ENCODE measurements around the gene MAN1C1. TPM values are rescaled to one million over a fixed set of nuclear protein-coding genes. Genes with fewer than 3 reads are reported as not detected.

The MAN1C1 gene
- total and polyA plus RNA-seq, 2 donors from 2014 or later: 31.7 to 65.5 TPM

- Histone ChIP-seq H3K27me3 (ENCODE audit: control insufficient read depth, insufficient read depth, low read length) (no peaks in the 10 kb centered on the region), H3K9ac (ENCODE audit: low read length in 3 of 3) (no peak overlapping the region), H3K36me3 (ENCODE audit: control insufficient read depth in 2 of 3, insufficient read depth in 3 of 3, low read length in 3 of 3) (no peaks in the 10 kb centered on the region), H3K4me1 (ENCODE audit: control insufficient read depth in 2 of 3, insufficient read depth in 2 of 3, low read depth in 1 of 3, low read length in 3 of 3) (peaks cover 0 to 5% (median 5%) of the 10 kb centered on the region in 3 donors), H3K27ac (ENCODE audit: low read depth in 2 of 2, low read length in 2 of 2) (no peak overlapping the region), H3K9me3 (ENCODE audit: control insufficient read depth in 2 of 3, insufficient read depth in 1 of 3, low read length in 3 of 3) (no peaks in the 10 kb centered on the region), H3K4me3 (ENCODE audit: low read length in 3 of 3) (no peak overlapping the region)
- intact Hi-C loops (cut with DNase I): no loop called here
- no peak for FAIRE-seq
- DNase-seq: no peak
- no peak for TF ChIP-seq CTCF (IDR thresholded peaks at IDR 0.05; ENCODE audit: borderline replicate concordance, extremely low read depth, insufficient read depth)
These were observed 62.6 kb downstream of the MAN1C1 start for GRCh38 chr1:25679171-25679570.

GRCh38 chr1:25680701-25681100, 64.1 kb downstream of the MAN1C1 start:
- H3K4me1 ChIP-seq (ENCODE audit: control insufficient read depth in 2 of 3, insufficient read depth in 2 of 3, low read depth in 1 of 3, low read length in 3 of 3): peaks cover 0 to 10% (median 5%) of the 10 kb centered on the region in 3 donors
- FAIRE-seq: no peak
- no peaks in the 10 kb centered on the region for H3K9me3 ChIP-seq (ENCODE audit: control insufficient read depth in 2 of 3, insufficient read depth in 1 of 3, low read length in 3 of 3)
- no peak overlapping the region for H3K9ac ChIP-seq (ENCODE audit: low read length in 3 of 3)
- intact Hi-C loops (cut with DNase I): no loop called here
- no peaks in the 10 kb centered on the region for H3K27me3 ChIP-seq (ENCODE audit: control insufficient read depth, insufficient read depth, low read length)
- no peak overlapping the region for H3K4me3 ChIP-seq (ENCODE audit: low read length in 3 of 3)
- H3K27ac ChIP-seq (ENCODE audit: low read depth in 2 of 2, low read length in 2 of 2): no peak overlapping the region
- no peaks in the 10 kb centered on the region for H3K36me3 ChIP-seq (ENCODE audit: control insufficient read depth in 2 of 3, insufficient read depth in 3 of 3, low read length in 3 of 3)
- no peak for TF ChIP-seq CTCF (IDR thresholded peaks at IDR 0.05; ENCODE audit: borderline replicate concordance, extremely low read depth, insufficient read depth)
- DNase-seq: no peak

GRCh38 chr1:25682059-25682601, 65.5 kb downstream of the MAN1C1 start:
- intact Hi-C loops (cut with DNase I): no loop called here
- DNase-seq (no peak), FAIRE-seq (no peak)
- no peaks in the 10 kb centered on the region for H3K27me3 ChIP-seq (ENCODE audit: control insufficient read depth, insufficient read depth, low read length)
- no peak for TF ChIP-seq CTCF (IDR thresholded peaks at IDR 0.05; ENCODE audit: borderline replicate concordance, extremely low read depth, insufficient read depth)
- no peak overlapping the region for H3K4me3 ChIP-seq (ENCODE audit: low read length in 3 of 3)
- no peak overlapping the region for H3K27ac ChIP-seq (ENCODE audit: low read depth in 2 of 2, low read length in 2 of 2)
- no peaks in the 10 kb centered on the region for H3K36me3 ChIP-seq (ENCODE audit: control insufficient read depth in 2 of 3, insufficient read depth in 3 of 3, low read length in 3 of 3)
- H3K9ac ChIP-seq (ENCODE audit: low read length in 3 of 3): no peak overlapping the region
- H3K9me3 ChIP-seq (ENCODE audit: control insufficient read depth in 2 of 3, insufficient read depth in 1 of 3, low read length in 3 of 3): no peaks in the 10 kb centered on the region
- peaks cover 0 to 8% (median 5%) of the 10 kb centered on the region in 3 donors for H3K4me1 ChIP-seq (ENCODE audit: control insufficient read depth in 2 of 3, insufficient read depth in 2 of 3, low read depth in 1 of 3, low read length in 3 of 3)

- H3K4me1 ChIP-seq (ENCODE audit: control insufficient read depth in 2 of 3, insufficient read depth in 2 of 3, low read depth in 1 of 3, low read length in 3 of 3): peaks cover 0 to 8% (median 5%) of the 10 kb centered on the region in 3 donors
- no peaks in the 10 kb centered on the region for H3K27me3 ChIP-seq (ENCODE audit: control insufficient read depth, insufficient read depth, low read length)
- H3K9ac ChIP-seq (ENCODE audit: low read length in 3 of 3): no peak overlapping the region
- no peaks in the 10 kb centered on the region for H3K9me3 ChIP-seq (ENCODE audit: control insufficient read depth in 2 of 3, insufficient read depth in 1 of 3, low read length in 3 of 3)
- no peak overlapping the region for H3K4me3 ChIP-seq (ENCODE audit: low read length in 3 of 3)
- no peaks in the 10 kb centered on the region for H3K36me3 ChIP-seq (ENCODE audit: control insufficient read depth in 2 of 3, insufficient read depth in 3 of 3, low read length in 3 of 3)
- intact Hi-C loops (cut with DNase I): no loop called here
- DNase-seq (no peak), FAIRE-seq (no peak)
- no peak for TF ChIP-seq CTCF (IDR thresholded peaks at IDR 0.05; ENCODE audit: borderline replicate concordance, extremely low read depth, insufficient read depth)
- no peak overlapping the region for H3K27ac ChIP-seq (ENCODE audit: low read depth in 2 of 2, low read length in 2 of 2)
These were observed 66.6 kb downstream of the MAN1C1 start for GRCh38 chr1:25683177-25683576.

Measured in kidney (tissue), 14 donors.